ENCODE measurements around the gene BCAP29.

Gene BCAP29

DNA sequence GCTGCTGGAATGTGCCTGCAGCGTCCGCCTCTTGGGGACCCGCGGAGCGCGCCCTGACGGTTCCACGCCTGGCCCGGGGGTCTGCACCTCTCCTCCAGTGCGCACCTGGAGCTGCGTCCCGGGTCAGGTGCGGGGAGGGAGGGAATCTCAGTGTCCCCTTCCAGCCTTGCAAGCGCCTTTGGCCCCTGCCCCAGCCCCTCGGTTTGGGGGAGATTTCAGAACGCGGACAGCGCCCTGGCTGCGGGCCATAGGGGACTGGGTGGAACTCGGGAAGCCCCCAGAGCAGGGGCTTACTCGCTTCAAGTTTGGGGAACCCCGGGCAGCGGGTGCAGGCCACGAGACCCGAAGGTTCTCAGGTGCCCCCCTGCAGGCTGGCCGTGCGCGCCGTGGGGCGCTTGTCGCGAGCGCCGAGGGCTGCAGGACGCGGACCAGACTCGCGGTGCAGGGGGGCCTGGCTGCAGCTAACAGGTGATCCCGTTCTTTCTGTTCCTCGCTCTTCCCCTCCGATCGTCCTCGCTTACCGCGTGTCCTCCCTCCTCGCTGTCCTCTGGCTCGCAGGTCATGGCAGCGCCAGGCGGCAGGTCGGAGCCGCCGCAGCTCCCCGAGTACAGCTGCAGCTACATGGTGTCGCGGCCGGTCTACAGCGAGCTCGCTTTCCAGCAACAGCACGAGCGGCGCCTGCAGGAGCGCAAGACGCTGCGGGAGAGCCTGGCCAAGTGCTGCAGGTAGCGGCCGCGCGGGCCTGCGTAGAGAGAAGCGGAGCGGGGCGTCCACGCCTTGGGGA is 81.2 kb downstream of the BCAP29 start:
- TF ChIP-seq, protein P1, sequence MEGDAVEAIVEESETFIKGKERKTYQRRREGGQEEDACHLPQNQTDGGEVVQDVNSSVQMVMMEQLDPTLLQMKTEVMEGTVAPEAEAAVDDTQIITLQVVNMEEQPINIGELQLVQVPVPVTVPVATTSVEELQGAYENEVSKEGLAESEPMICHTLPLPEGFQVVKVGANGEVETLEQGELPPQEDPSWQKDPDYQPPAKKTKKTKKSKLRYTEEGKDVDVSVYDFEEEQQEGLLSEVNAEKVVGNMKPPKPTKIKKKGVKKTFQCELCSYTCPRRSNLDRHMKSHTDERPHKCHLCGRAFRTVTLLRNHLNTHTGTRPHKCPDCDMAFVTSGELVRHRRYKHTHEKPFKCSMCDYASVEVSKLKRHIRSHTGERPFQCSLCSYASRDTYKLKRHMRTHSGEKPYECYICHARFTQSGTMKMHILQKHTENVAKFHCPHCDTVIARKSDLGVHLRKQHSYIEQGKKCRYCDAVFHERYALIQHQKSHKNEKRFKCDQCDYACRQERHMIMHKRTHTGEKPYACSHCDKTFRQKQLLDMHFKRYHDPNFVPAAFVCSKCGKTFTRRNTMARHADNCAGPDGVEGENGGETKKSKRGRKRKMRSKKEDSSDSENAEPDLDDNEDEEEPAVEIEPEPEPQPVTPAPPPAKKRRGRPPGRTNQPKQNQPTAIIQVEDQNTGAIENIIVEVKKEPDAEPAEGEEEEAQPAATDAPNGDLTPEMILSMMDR (IDR thresholded peaks at IDR 0.05; ENCODE audit: borderline replicate concordance, insufficient read depth, low read depth, low read length): peak; percentile 28
- H3K4me3 ChIP-seq (ENCODE audit: low read depth, low read length): peak overlapping the region; percentile 49

DNA sequence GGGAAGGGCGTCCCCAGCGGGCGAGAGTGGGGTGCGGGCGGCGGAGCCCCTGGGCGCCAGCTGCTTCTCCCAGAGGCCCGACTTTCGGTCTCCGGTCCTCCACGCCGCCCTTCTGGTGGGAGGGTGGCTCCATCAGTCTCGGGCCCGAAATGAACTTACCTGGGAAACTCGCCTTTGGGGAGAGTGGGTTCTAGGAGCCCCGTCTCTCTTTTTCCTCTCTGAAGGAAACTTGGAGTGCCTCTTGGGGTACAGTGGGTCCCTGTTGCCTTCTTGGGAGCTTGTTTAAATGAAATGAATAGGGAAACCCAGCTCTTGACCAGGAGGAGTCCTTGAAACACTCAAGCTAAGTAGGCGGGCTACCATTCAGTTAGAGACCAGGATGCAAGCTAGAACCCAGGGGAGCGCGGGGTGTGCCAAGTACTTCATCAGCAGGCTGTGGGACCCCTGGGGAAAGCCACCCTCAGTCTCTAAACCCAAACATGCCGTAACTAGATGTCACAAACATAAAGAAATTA is 81.9 kb downstream of the BCAP29 start:
- peak overlapping the region; percentile 49 for H3K4me3 ChIP-seq (ENCODE audit: low read depth, low read length)
- TF ChIP-seq, protein P1 (IDR thresholded peaks at IDR 0.05; ENCODE audit: borderline replicate concordance, insufficient read depth, low read depth, low read length): no peak

DNA sequence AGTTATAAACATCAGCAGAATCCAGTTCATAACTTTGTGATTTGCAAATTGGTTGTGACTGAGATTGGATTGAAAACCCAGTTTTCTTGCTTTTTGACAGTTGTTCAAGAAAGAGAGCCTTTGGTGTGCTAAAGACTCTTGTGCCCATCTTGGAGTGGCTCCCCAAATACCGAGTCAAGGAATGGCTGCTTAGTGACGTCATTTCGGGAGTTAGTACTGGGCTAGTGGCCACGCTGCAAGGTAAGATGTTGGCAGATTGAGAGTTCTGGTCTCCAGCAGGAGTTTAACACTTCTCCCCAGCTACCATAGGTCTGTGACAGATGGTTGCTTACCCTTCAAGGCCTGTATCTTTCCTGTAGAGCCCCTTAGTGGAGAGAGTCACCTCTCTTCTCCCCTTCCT is 83.2 kb downstream of the BCAP29 start:
- TF ChIP-seq, protein P1 (IDR thresholded peaks at IDR 0.05; ENCODE audit: borderline replicate concordance, insufficient read depth, low read depth, low read length): no peak
- no peak overlapping the region for H3K4me3 ChIP-seq (ENCODE audit: low read depth, low read length)

DNA sequence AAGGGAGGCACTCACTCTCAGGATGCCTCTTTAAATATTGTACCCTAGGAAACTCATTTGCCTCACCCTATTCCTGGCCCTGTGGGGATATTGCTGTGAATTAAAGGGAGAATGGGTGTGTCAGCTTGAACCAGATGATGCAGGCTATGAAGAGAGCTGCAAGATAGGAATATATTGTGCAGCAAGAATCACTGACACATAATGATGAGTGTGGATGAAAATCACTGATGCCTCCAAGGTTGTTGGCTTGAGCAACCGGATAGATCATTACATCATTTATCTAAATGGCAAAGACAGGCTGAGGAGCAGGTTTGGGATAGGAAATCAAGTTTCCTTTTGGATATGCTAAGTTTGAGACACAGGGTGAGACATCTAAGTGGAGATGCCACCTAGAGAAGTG is 86.7 kb downstream of the BCAP29 start:
- no peak overlapping the region for H3K4me3 ChIP-seq (ENCODE audit: low read depth, low read length)
- TF ChIP-seq, protein P1 (IDR thresholded peaks at IDR 0.05; ENCODE audit: borderline replicate concordance, insufficient read depth, low read depth, low read length): no peak

DNA sequence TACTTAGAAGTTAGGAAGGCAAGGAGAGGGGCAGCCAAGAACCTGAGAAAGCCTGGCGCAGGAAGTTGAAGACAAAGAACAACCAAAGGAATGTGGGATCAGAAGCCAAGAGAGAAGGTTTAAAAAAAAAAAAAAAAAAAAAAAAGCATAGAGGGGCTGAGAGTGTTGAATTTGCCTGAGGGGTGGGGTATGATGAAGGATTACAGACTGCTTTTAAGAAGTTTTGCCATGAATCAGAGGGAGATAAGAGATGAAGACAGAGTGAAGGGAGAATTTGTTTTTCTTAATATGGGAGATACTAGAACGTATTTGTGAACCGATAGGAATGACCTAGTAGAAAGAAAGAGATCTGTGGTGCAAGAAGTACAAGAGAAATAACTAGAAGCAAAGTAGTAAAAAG is 87.3 kb downstream of the BCAP29 start:
- TF ChIP-seq, protein P1 (IDR thresholded peaks at IDR 0.05; ENCODE audit: borderline replicate concordance, insufficient read depth, low read depth, low read length): no peak
- no peak overlapping the region for H3K4me3 ChIP-seq (ENCODE audit: low read depth, low read length)

DNA sequence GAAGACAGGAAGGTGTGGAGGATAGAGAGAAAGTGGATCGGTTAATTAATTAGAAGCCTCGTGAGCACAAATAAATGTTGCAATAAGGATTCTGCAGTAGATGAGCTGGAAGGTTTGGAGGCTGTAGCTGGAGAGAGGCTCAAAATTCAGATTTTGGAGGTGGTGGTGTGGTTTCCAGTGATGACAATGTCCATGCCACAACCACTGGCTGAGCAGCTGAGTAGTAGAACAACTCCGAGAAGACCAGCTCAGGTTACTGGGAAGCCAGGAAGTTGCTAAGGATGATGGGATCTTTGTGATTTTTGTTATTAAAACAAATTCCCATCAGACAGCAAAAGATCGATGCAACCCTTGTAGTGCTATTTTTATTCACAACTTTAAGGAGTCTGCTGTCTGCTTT is 88.2 kb downstream of the BCAP29 start:
- TF ChIP-seq, protein P1 (IDR thresholded peaks at IDR 0.05; ENCODE audit: borderline replicate concordance, insufficient read depth, low read depth, low read length): no peak
- no peak overlapping the region for H3K4me3 ChIP-seq (ENCODE audit: low read depth, low read length)

Data from GM12875 (cell line).